Measurements from ENCODE around the gene NPTX2. TPM values are rescaled to one million over a fixed set of nuclear protein-coding genes. Genes with fewer than 3 reads are reported as not detected.

The NPTX2 gene
- total RNA-seq, 3 donors from 2014 or later (not counting 1 experiment from before 2014, with no cell fraction given) = 0.14 TPM; not detected in 2

DNA sequence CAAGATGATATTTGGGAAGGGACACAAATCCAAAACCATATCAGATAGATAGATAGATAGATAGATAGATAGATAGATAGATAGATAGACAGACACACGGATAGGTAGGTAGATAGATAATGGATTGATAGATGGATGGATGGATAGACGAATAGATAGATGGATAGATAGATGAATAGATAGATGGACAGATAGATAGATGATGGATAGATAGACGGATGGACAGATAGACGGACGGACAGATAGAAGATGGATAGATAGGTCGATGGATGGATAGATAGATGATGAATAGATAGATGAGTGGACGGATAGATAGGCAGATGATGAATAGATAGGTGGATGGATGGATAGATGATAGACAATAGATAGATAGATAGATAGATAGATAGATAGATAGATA, 39.8 kb downstream of the NPTX2 start:
- H3K4me1 ChIP-seq (ENCODE audit: control insufficient read depth, insufficient read depth, low read length) = no peaks in the 10 kb centered on the region
- no peaks in the 10 kb centered on the region for H3K27me3 ChIP-seq (ENCODE audit: control insufficient read depth, insufficient read depth, low read length)
- DNase-seq (no peak), ATAC-seq (no peak)
- no peaks in the 10 kb centered on the region for H3K36me3 Mint-ChIP-seq
- H3K27ac Mint-ChIP-seq = no peak overlapping the region
- WGBS (ENCODE audit: insufficient coverage) = 91% methylated on average over 7 of the region's 7 CpGs
- intact Hi-C loops (cut with micrococcal nuclease) = no loop called here
- no peaks in the 10 kb centered on the region for H3K27me3 Mint-ChIP-seq (ENCODE audit: low read depth in 2 of 2)
- no peaks in the 10 kb centered on the region for H3K9me3 ChIP-seq (ENCODE audit: control insufficient read depth, insufficient read depth, low read length)
- no peaks in the 10 kb centered on the region for H3K36me3 ChIP-seq (ENCODE audit: control insufficient read depth, insufficient read depth, low read length)
- no peak overlapping the region for H3K4me3 Mint-ChIP-seq
- H3K4me3 ChIP-seq (ENCODE audit: low read length) = no peak overlapping the region
- no peak overlapping the region for H3K27ac ChIP-seq (ENCODE audit: low read length)
- no peaks in the 10 kb centered on the region for H3K9me3 Mint-ChIP-seq
- TF ChIP-seq, protein P1, sequence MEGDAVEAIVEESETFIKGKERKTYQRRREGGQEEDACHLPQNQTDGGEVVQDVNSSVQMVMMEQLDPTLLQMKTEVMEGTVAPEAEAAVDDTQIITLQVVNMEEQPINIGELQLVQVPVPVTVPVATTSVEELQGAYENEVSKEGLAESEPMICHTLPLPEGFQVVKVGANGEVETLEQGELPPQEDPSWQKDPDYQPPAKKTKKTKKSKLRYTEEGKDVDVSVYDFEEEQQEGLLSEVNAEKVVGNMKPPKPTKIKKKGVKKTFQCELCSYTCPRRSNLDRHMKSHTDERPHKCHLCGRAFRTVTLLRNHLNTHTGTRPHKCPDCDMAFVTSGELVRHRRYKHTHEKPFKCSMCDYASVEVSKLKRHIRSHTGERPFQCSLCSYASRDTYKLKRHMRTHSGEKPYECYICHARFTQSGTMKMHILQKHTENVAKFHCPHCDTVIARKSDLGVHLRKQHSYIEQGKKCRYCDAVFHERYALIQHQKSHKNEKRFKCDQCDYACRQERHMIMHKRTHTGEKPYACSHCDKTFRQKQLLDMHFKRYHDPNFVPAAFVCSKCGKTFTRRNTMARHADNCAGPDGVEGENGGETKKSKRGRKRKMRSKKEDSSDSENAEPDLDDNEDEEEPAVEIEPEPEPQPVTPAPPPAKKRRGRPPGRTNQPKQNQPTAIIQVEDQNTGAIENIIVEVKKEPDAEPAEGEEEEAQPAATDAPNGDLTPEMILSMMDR (IDR thresholded peaks at IDR 0.05) = no peak
- H3K4me1 Mint-ChIP-seq = no peaks in the 10 kb centered on the region

DNA sequence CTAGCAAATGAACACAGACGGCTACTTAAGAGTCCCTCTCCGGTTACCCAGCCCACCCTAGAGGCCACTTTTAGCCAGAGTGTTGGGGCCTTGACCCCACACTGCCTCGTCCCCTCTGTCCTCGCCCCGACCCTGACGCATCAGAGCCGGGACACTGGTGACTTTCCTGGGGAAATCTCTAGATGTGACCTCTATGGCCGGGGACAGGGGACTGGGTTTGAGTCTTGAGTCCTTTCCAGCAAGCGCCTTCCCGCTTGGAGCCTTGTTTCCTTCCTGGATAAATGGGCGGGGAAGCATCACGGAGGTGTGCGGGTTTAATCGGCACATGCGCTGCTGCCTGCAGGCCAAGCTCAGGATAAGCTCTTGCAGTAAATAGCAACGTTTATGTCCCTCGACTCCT, 40.7 kb downstream of the NPTX2 start:
- no peaks in the 10 kb centered on the region for H3K36me3 ChIP-seq (ENCODE audit: control insufficient read depth, insufficient read depth, low read length)
- DNase-seq (no peak), ATAC-seq (no peak)
- Mint-ChIP-seq H3K9me3 (no peaks in the 10 kb centered on the region), H3K36me3 (no peaks in the 10 kb centered on the region), H3K4me1 (no peaks in the 10 kb centered on the region), H3K27me3 (ENCODE audit: low read depth in 2 of 2) (no peaks in the 10 kb centered on the region), H3K4me3 (no peak overlapping the region), H3K27ac (no peak overlapping the region)
- no peaks in the 10 kb centered on the region for H3K9me3 ChIP-seq (ENCODE audit: control insufficient read depth, insufficient read depth, low read length)
- TF ChIP-seq, protein P1 (IDR thresholded peaks at IDR 0.05) = no peak
- no peak overlapping the region for H3K27ac ChIP-seq (ENCODE audit: low read length)
- H3K4me1 ChIP-seq (ENCODE audit: control insufficient read depth, insufficient read depth, low read length) = no peaks in the 10 kb centered on the region
- H3K4me3 ChIP-seq (ENCODE audit: low read length) = no peak overlapping the region
- H3K27me3 ChIP-seq (ENCODE audit: control insufficient read depth, insufficient read depth, low read length) = no peaks in the 10 kb centered on the region
- intact Hi-C loops (cut with micrococcal nuclease) = no loop called here
- 89% methylated on average over 17 of the region's 17 CpGs for WGBS (ENCODE audit: insufficient coverage)

GRCh38 chr7:98659756-98660155, 42.7 kb downstream of the NPTX2 start:
- H3K36me3 Mint-ChIP-seq = no peaks in the 10 kb centered on the region
- DNase-seq (no peak), ATAC-seq (no peak)
- no peaks in the 10 kb centered on the region for H3K9me3 Mint-ChIP-seq
- H3K4me3 Mint-ChIP-seq = no peak overlapping the region
- H3K27me3 Mint-ChIP-seq (ENCODE audit: low read depth in 2 of 2) = no peaks in the 10 kb centered on the region
- H3K27ac Mint-ChIP-seq = no peak overlapping the region
- H3K36me3 ChIP-seq (ENCODE audit: control insufficient read depth, insufficient read depth, low read length) = no peaks in the 10 kb centered on the region
- TF ChIP-seq, protein P1 (IDR thresholded peaks at IDR 0.05) = no peak
- no peaks in the 10 kb centered on the region for H3K27me3 ChIP-seq (ENCODE audit: control insufficient read depth, insufficient read depth, low read length)
- intact Hi-C loops (cut with micrococcal nuclease) = no loop called here
- H3K4me1 ChIP-seq (ENCODE audit: control insufficient read depth, insufficient read depth, low read length) = no peaks in the 10 kb centered on the region
- no peaks in the 10 kb centered on the region for H3K9me3 ChIP-seq (ENCODE audit: control insufficient read depth, insufficient read depth, low read length)
- H3K4me3 ChIP-seq (ENCODE audit: low read length) = no peak overlapping the region
- 87% methylated on average over 3 of the region's 3 CpGs for WGBS (ENCODE audit: insufficient coverage)
- H3K27ac ChIP-seq (ENCODE audit: low read length) = no peak overlapping the region
- H3K4me1 Mint-ChIP-seq = no peaks in the 10 kb centered on the region

GRCh38 chr7:98661607-98662006, 44.5 kb downstream of the NPTX2 start:
- no peak for DNase-seq
- H3K4me1 Mint-ChIP-seq = no peaks in the 10 kb centered on the region
- intact Hi-C loops (cut with micrococcal nuclease) = no loop called here
- Histone ChIP-seq H3K4me1 (ENCODE audit: control insufficient read depth, insufficient read depth, low read length) (no peaks in the 10 kb centered on the region), H3K4me3 (ENCODE audit: low read length) (no peak overlapping the region), H3K27ac (ENCODE audit: low read length) (no peak overlapping the region), H3K9me3 (ENCODE audit: control insufficient read depth, insufficient read depth, low read length) (no peaks in the 10 kb centered on the region), H3K27me3 (ENCODE audit: control insufficient read depth, insufficient read depth, low read length) (no peaks in the 10 kb centered on the region), H3K36me3 (ENCODE audit: control insufficient read depth, insufficient read depth, low read length) (no peaks in the 10 kb centered on the region)
- H3K4me3 Mint-ChIP-seq = no peak overlapping the region
- 82% methylated on average over 3 of the region's 3 CpGs for WGBS (ENCODE audit: insufficient coverage)
- H3K36me3 Mint-ChIP-seq = no peaks in the 10 kb centered on the region
- H3K27ac Mint-ChIP-seq = no peak overlapping the region
- ATAC-seq = no peak
- H3K27me3 Mint-ChIP-seq (ENCODE audit: low read depth in 2 of 2) = no peaks in the 10 kb centered on the region
- TF ChIP-seq, protein P1 (IDR thresholded peaks at IDR 0.05) = no peak
- no peaks in the 10 kb centered on the region for H3K9me3 Mint-ChIP-seq

Data from natural killer cell (primary cell).